8988T (cell line): ENCODE data around the gene PINLYP.

ENCODE experiments used
- DNase-seq: peaks from one replicate; pipeline ENCODE4 v3.0.0; 2011

PINLYP gene

DNA sequence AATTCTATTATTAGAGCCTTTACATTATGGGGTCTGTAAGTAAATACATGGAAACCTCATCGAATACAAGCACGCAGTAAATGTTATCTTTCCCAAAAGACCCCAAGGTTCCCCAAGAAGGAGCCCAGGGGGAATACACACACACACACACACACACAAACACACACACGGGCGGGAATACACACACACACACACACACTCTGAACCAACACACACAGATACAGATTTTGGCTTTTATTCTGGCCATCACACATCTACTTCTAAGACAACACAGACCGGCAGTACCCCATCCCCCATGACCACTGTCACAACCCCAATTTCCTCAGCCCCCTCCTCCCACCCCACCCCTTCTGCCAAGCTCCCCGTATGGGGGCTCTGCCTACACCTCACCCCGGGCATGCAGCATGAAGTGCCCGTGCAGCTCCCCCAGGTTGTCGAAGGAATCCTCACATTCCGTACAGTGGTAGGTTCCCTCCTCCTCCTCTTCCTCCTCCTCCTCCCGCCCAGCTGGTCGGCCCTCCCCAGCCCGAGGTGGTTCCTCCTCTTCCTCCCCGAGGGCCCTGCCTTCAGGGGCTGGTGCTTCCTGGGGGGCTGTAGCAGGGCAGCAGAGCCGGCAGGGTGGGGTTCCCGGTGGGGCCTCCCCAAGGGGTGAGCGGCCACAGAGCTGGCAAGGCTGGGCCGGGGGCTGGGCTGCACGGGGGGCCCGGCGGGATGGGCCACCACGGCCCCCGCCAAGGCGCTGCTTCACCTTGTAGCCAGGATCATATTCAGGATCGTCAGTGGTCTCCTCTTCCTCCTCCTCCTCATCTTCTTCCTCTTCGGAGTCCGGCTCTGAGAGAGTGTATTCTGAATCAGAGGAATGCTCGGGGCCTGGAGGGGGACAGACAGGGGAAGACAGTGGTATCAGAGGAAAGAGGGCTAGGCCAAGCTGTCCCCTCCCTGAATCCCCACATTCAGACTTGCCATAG, 31.9 kb downstream of the PINLYP start:
- DNase-seq = no peak

GRCh38 chr19:43609872-43610271, 34.3 kb downstream of the PINLYP start:
- DNase-seq = no peak

GRCh38 chr19:43610493-43610892, 34.9 kb downstream of the PINLYP start:
- no peak for DNase-seq

DNA sequence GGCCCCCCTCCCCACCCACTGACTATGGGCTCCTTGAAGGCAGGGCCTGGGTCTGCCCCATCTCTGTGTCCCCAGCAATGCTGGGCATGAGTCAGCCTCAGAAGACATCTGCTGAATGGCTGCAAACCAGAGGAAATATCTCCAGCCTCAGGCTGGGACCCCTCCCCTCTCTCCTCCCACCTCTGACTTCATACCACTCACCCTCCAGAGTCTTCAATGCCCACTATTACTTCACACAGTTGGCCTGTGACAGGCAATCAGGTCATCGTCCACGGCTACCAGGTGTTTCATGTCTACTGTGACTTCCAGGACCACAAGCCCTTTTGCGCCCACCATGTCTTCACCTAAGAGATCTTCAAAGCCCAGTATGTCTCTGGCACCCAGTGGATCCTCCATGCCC, 36.2 kb downstream of the PINLYP start, which contains the start of gene SRRM5:
SRRM5 (plus strand) TSS at position 301 of the 400 bp plus-strand sequence; CDS start at position 335, 34 bp downstream.
- DNase-seq = no peak

DNA sequence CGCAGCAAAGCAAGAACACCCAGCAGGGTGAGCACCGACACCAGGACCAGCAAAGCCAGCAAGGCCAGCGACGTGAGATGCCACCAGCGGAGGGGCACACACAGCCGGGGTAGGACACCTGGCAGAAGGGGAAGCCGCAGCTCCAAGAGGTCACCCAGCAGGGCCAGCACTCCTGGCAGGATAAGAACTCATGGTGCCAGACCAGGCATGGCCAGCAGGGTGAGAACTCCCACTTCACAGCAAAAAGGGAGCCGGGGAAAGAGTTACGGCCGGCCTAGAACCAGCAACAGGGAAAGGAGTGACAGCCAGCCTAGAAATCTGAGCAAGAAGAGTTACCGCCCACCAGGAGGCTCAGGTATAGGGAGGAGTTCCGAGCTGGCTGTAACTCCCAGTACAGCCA, 36.8 kb downstream of the PINLYP start:
- DNase-seq = no peak

DNA sequence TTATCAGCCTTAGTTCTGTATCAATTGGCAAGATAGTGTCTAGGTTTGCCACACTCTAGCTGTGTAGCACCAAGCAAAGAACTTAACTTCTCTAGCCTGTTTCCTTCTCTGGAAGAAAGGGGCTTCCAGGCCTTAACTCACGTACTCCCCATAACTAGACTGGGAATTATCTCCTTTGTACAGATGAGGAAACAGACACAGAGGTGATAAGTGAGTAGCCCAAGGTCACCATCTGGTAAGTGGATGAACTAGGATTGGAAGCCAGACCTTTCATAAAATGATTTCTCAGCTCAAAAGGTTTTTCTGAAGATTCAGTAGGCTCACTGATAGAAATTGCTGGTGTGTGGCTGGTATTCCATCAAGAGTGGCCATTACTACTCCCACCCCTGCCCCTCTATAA, 40.7 kb downstream of the PINLYP start:
- DNase-seq = no peak

- no peak for DNase-seq
Measured at GRCh38 chr19:43616954-43617353, 41.4 kb downstream of the PINLYP start.

- no peak for DNase-seq
Measured at GRCh38 chr19:43618921-43619261, 43.3 kb downstream of the PINLYP start.

GRCh38 chr19:43619262-43620060, 43.9 kb downstream of the PINLYP start, which contains the start of gene ZNF428:
ZNF428 (minus strand) TSS chr19:43619629; CDS start chr19:43614304, 5,325 bp downstream.
- DNase-seq = peak; percentile 82

DNA sequence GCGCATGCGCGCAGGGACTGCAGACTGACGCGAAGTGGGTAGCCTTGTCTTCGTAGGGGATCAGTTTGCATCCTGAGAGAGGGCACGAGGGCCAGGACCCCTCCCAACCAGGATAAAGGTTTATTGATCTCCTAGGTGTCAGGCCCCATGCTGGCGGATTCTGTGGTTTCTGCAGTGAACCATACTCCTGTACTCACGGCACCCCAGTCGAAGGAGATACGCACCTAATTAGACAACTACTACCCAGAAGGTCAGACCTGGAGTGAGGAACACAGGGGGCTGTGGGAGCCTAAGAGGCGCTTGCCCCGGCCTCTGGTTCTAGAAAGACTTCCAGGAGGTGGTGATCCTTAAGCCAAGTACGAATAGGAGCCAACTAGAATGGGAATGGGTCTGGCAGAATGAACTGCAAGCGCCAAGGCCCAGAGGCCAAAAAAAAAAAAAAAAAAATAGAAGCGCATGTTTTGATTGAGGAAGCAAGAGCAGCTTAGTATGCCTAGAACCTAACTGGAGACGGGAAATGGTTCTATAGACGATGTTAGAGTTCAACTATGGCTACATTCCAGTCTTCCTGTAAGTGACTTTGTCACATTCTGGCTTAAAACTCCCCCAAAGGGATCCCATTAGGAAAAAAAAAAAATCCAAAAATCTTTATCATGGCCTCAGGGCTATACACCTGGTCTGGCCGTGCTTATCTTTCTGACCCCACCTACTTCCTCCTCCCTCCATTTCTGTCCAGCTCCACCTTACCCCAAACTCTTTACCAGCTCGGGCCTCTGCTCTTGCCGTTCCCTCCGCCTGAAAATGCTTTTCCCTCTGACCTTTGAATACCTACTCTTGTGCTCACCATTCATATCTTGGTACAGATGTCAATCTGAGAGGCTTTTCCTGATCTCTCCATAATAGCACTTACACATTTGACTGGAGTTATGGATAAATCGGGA, 44.7 kb downstream of the PINLYP start:
- no peak for DNase-seq

GRCh38 chr19:43622070-43622469, 46.5 kb downstream of the PINLYP start:
- no peak for DNase-seq

DNA sequence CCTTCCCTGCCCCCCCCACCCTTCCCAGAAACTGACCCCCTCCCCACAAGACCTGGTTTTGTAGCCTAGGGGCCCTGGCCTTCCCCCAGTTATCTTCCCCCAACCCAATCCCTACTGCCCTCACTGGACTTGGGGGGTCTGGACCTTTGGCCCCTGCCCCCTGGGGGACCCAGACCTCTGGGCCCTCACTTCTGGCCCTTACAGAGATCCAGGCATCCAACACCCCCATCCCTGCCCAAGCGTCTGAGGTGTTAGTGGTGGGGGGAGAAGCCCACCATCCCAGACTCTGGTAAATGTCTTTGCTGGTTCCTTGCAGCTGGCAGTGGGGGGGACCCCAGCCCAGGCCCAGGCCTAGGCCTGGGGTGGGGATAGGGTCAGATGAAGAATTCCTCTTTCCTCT, 47.4 kb downstream of the PINLYP start:
- DNase-seq = no peak

DNA sequence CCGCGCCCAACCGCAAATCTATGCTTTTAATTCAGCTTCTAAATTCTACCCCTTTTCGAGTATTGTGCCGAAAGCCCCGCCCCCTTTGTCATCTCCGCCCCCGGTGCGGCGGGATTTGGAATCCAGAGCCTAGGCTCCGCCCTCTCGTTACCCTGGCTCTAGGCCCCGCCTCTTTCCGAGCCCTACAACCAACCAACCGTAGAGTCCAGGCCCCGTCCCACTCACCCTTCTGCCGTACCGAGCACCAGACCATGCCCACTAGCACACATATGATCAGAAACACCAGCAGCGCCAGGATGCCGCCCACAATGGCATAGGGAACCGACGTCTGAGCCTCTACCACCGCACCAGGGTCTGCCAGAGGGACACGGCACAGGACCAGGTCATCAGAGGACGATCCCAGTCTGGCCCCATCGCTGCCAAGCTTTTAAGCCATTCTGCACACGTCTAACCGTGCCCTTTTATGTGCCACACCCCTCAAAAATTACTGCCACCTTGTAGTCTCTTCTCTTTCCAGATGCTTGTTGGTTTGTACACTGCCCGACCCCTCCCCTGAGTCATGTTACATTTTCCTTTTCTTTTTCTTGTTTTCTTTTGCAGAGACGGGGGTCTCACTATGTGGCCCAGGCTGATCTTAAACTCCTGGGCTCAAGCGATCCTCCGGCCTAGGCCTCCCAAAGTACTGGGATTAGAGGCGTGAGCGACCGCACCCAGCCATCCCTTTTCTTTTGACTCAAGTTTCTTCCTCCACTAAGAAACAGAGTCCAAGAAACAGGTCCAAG, 48.5 kb downstream of the PINLYP start:
- no peak for DNase-seq

GRCh38 chr19:43624933-43625332, 49.3 kb downstream of the PINLYP start:
- no peak for DNase-seq

DNA sequence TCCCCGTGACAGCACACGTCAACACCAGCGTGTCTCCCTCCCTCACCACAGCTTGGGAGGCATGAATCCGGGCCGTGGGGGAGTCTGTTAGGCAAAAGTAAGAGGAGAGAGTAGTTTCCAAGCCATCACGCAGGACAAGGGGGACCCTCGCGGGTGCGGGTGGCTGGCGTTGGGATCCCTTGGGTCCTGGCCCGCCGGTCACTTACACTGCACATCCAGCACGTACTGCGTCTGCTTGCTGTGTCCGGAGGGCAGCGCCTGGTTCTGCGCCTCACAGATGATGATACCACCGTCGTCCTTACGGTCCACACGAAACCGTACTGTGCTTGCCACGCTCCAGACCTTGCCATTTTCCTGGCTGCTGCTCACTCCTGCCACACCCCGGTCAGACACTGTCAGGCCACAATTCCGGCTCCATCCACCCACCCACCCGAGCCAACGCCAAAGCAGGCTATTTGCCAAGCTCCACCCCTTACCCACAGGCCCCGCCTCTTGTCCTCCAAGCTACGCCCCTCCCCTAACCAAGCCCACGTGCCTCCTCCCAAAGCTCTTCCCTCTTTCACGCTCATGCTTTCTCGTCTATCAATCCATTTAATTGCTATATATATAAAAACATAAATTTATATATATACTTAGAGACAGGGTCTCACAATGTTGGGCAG, 50.4 kb downstream of the PINLYP start:
- no peak for DNase-seq

DNA sequence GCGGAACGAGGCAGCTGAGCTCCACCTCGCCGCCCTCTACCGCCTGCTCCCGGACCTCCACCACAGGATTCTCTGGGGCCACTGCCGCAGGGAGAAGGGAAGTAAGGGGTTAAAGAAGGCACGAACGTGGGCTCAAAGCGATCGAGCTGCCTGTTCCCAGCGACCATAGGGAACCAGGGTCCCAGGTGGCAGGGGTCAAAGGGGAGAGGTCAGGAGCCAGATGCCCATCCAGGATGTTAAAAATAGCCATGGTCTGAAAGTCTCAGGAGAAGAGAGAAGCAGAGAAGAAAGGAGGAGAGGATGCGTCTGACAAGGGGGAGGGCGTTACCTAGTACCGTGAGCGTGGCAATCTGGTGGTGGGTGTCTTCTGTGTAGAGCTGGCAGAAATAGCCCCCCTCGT, 51.2 kb downstream of the PINLYP start:
- no peak for DNase-seq

DNA sequence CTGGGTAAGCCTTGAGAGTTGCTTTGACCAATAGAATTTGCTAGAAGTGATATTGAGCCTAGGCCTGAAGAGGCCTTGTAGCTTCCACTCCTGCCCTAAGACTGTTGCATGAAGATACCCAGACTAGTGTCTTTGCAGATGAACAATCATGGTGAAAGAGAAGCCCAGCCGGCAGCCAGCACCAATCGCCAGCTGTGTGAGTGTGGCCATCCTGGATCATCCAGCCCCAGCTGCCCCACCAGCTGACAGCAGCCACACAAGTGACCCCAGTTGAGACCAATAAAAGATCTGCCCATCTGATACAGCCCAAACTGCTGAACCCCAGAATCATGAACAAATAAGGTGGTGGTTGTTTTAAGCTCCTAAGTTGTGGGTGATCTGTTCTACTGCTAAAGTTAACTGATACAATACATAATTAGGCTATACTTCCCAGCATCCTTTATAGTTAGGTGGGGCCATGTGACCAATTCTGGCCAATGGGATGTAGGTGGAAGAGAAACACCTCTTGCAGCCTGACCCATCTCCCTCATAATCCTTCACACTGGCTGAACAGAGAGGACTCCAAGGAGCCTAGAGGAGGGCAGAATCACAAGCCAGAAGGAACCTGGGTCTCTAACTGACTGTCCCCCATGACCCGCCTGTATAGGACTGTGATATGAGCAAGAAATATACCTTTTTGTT, 53.2 kb downstream of the PINLYP start:
- DNase-seq = no peak

DNA sequence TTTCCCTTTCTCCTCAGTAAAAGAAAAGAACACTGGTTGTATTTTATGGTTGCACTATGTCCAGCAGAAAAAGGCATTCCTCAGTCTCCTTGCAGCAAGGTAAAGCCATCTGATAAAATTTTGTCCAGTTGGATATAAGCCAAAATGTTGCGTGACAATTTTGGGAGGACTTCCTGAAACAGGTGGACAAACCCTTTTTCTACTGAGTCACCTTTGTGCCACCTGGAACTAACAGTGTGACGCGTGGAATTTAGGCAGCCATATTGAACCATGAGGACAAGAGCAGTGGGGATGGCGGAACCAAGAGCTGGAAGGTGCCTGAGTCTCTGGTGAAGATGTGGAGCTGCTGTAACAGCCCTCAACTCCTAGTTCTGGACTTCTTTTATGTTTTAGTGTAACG, 55.9 kb downstream of the PINLYP start:
- no peak for DNase-seq
